Esophagus squamous epithelium (tissue), 4 donors: ENCODE data around the gene DENND4A.
"Not testable (repeated sequence)": the region's sequence is repeated elsewhere in the genome, so short reads cannot be mapped to it uniquely, and the experiment has no call there.

ENCODE experiments used
- CTCF ChIP-seq, 6 experiments: fragments of 450-650 bp in 4 of 6; fragments of 200-600 bp in 2 of 6; sonication (generic) in 2 of 6; IDR thresholded peaks; one replicate each; pipeline ENCODE4 v1.5.1; 2016 to 2019; ENCODE audit warnings: antibody characterized with exemption in 6 of 6, mild to moderate bottlenecking in 4 of 6, moderate library complexity in 4 of 6
- POLR2A ChIP-seq, 4 donors: fragments of 450-650 bp; IDR thresholded peaks; one replicate each; pipeline ENCODE4 v1.6.1; 2017; ENCODE audit warnings: antibody characterized with exemption in 4 of 4, mild to moderate bottlenecking in 4 of 4, moderate library complexity in 3 of 4

GRCh38 chr15:65778701-65779100, 13.4 kb downstream of the DENND4A start:
- TF ChIP-seq POLR2A, CTCF (IDR thresholded peaks at IDR 0.05): not testable (repeated sequence)
